HG02870 (cell line): ENCODE data around the gene CTR9.
A peak's percentile ranks its signal among the peaks of the same experiment; 100 is the strongest.

ENCODE experiments used
- ATAC-seq: cut with Tn5 transposase; IDR thresholded peaks from one replicate; pipeline ENCODE4 v1.9.1; 2021; ENCODE audit warnings: mild to moderate bottlenecking, moderate library complexity; ENCODE audit not compliant: unreplicated experiment

CTR9 gene

GRCh38 chr11:10750838-10751580 lies at the start of gene CTR9:
Gene CTR9, plus strand, starts transcription at chr11:10751246. Its CDS starts 167 bp downstream, at chr11:10751413.
- peak; percentile 90 for ATAC-seq

DNA sequence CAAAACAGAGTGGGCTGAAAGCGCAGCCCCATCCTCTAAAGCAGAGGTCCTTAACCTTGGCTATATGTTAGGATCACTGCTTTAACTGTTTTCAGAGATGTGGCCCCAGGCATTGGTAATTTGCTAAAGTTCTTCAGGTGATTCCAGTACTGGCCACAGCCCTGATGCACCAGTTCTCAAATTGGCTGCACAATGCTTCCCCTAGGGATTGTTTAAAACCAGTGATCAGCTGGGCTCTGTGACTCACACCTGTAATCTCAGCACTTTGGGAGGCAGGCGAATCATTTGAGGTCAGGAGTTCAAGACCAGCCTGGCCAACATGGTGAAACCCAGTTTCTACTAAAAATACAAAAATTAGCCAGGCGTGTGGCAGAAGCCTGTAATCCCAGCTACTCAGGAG lies 49.1 kb upstream of the CTR9 start:
- no peak for ATAC-seq

DNA sequence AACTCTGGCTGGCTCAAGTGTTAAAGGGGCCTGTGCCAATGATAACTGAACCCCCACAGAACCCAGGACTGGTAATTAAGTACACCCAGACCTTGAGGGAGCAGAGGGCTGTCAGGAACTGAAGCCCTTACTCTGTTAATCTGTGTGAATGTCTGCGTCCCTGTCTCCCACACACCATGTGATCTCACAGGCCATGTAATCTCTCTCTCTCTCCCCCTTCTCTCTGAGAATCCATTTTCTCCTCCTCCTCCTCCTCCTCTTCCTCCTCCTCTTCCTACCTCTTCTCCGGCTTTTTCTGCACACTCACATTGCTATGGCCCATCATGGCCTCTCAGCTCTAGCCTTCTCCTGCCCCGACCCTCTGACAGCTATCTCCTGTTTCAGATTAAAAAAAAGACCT lies 42.9 kb upstream of the CTR9 start:
- ATAC-seq = no peak

DNA sequence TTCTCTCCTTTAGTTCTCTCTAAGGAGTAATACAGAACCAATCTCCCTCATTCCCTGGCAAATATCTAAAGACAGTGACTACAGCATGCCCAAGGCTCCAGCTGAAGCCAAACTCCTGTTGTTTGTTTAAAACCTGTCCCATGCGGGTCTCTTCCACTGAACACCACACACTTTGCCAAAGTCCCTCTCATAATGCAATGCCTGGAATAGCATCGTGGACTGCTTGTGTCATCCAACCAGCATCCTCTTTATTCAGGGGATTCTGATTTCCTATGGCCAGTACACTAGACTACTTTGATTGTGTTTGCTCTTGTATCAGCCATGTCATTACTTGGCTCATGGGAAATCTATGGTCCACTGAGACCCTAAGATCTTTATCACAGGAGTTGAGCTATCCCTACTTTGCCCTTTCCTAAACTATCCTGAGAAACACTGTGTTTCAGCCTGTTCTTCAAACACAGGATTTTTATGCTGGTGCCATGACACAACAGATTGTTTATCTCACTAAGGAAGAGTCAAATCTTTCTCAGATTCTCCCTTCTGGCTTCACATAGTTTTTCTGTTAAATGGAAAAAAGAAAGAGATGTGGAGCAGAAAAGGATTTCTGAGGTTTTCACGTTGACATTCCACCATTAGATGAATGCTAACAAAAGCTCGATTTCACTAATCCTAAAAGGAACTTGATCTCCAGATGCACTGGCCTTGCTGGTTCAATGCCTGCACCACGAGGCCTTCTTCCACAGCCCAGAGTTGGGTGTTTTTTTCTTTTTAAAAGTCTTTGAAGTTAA lies 41.6 kb upstream of the CTR9 start:
- ATAC-seq = no peak

GRCh38 chr11:10715571-10715970 lies 35.5 kb upstream of the CTR9 start:
- no peak for ATAC-seq

DNA sequence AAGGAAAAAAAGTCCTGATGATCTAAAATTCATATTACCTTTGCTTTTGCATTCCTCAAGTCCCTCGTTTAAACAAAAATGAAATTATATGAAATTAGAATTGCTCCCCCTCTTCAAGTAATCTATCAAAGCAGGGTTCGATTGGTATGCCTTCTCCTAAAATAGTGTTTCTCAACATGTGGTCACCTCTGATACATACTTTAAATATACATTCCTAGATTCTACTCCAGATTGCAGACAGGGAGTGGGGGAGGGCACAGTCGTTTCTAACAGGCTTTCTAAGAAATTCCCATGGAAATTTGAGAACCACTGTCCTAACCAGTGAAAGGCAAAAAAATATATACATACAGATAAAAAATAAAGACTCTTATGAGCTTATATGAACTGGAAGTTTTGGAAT lies 34.9 kb upstream of the CTR9 start:
- ATAC-seq = no peak

GRCh38 chr11:10716543-10717259 lies 34.3 kb upstream of the CTR9 start:
- no peak for ATAC-seq

- no peak for ATAC-seq
Measured at GRCh38 chr11:10719616-10720015, 31.4 kb upstream of the CTR9 start.

DNA sequence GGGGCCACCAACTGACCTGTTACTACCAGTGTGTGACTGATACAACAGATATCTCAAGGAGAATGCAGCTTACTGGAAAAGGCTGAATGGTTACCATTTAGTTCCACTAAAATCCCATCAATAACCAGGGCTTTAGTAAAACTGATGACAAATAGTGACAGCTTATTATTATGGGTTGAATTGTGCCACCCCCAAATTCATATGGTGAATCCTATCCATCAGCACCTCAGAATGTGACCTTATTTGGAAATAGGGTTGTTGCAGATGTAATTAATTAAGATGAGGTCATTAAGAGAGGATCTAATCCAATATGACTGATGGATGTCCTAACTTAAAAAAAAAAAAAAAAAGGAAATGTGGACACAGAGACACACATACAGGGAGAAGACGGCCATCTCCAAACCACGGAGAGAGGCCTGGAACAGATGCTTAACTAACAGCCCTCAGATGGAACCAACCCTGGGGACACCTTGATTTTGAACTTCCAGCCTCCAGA lies 30.1 kb upstream of the CTR9 start:
- no peak for ATAC-seq

GRCh38 chr11:10722307-10722706 lies 28.7 kb upstream of the CTR9 start:
- ATAC-seq = no peak

DNA sequence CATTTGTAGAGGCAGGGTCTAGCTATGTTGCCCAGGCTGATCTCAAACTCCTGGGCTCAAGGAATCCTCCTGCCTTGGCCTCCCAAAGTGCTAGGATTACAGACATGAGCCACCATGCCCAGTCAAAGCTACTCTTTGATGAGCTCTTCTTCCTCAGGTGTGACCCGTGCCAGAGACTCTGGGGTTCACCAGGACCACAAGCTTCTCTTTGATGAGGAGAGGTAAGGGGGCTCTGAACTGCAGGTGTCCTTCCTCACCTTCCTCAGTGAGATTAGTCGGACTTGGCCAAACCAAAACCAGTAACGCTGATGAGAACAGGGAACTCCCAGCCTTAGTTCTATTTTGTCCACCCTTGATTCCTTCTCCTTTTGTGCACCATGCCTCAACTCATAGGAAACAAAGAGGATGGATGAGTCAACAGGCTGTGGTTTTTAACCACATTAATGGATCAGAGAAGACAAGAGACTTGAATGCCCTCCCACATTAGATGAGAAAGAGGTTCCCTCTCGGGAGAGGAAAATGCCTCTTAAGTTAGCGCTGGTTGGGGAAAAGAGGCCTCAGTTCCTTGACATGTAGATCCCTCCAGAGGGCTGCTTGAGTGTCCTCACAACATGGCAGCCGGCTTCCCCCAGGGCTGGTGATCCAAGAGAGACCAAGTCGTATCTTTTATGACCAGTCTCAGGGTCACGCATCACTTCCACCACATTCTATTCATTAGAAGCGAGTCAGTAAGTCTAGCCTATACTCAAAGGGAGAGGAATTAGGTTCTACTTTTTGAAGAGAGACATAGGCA lies 25.7 kb upstream of the CTR9 start:
- ATAC-seq = no peak

- no peak for ATAC-seq
Measured at GRCh38 chr11:10725907-10726253, 25.2 kb upstream of the CTR9 start.

- no peak for ATAC-seq
Measured at GRCh38 chr11:10727146-10727851, 23.7 kb upstream of the CTR9 start.

GRCh38 chr11:10728154-10728553 lies 22.9 kb upstream of the CTR9 start:
- no peak for ATAC-seq

DNA sequence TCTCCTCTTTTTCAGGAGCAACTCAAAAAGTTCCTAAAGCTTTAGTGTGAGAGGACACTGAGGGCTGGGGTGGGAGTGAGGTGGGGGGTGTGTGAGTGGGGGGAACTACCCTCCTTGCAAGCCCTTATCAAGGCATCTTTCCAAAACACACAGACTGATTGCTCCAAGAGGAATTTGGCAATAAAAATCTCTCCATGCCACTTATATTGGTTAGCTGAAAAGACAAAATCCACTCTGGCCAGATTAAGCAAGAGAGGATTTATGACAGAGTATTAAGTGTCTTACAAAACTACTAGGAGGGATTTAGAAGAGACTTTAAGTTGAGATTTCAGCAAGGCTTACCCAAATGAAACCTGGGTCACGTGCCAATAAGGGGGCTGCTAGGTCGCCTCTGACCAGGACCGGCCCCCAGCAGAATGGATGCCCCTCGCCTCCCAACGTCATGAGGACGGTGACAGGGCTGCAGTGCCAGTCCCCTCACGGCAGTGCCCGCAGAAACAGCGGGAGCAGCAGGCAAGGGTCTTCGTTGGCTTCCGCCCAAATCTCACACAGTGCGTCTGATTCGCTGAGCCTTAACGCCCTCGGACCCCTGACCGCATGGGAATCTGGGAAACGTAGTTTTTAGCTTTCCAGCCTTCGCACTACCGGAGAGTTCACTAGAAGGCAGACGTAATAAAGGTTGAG lies 22.1 kb upstream of the CTR9 start:
- no peak for ATAC-seq

- no peak for ATAC-seq
Measured at GRCh38 chr11:10730151-10730550, 20.9 kb upstream of the CTR9 start.

GRCh38 chr11:10731064-10731680 lies 19.9 kb upstream of the CTR9 start:
- ATAC-seq = no peak

- peak; percentile 97 for ATAC-seq
Measured at GRCh38 chr11:10735481-10736475, 15.3 kb upstream of the CTR9 start.
